Measurements from ENCODE around the gene GALNT3.

GRCh38 chr2:165839610-165840009, 45.6 kb upstream of the GALNT3 start:
- TF ChIP-seq YY1 (IDR thresholded peaks at IDR 0.05; ENCODE audit: low read depth) (no peak), CTCF (IDR thresholded peaks at IDR 0.05) (no peak), GABPA (IDR thresholded peaks at IDR 0.05; ENCODE audit: low read depth) (no peak), EZH2phosphoT487 (IDR thresholded peaks at IDR 0.05; ENCODE audit: borderline replicate concordance, low read depth) (no peak), EP300 (IDR thresholded peaks at IDR 0.05; ENCODE audit: borderline replicate concordance in 1 of 2, low read depth in 1 of 2, low read length in 1 of 2) (no peak), ELF1 (IDR thresholded peaks at IDR 0.05) (no peak)
- TF ChIP-seq, protein P1, sequence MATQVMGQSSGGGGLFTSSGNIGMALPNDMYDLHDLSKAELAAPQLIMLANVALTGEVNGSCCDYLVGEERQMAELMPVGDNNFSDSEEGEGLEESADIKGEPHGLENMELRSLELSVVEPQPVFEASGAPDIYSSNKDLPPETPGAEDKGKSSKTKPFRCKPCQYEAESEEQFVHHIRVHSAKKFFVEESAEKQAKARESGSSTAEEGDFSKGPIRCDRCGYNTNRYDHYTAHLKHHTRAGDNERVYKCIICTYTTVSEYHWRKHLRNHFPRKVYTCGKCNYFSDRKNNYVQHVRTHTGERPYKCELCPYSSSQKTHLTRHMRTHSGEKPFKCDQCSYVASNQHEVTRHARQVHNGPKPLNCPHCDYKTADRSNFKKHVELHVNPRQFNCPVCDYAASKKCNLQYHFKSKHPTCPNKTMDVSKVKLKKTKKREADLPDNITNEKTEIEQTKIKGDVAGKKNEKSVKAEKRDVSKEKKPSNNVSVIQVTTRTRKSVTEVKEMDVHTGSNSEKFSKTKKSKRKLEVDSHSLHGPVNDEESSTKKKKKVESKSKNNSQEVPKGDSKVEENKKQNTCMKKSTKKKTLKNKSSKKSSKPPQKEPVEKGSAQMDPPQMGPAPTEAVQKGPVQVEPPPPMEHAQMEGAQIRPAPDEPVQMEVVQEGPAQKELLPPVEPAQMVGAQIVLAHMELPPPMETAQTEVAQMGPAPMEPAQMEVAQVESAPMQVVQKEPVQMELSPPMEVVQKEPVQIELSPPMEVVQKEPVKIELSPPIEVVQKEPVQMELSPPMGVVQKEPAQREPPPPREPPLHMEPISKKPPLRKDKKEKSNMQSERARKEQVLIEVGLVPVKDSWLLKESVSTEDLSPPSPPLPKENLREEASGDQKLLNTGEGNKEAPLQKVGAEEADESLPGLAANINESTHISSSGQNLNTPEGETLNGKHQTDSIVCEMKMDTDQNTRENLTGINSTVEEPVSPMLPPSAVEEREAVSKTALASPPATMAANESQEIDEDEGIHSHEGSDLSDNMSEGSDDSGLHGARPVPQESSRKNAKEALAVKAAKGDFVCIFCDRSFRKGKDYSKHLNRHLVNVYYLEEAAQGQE (IDR thresholded peaks at IDR 0.05; ENCODE audit: low read depth, low read length) = no peak
- TF ChIP-seq, protein P2, sequence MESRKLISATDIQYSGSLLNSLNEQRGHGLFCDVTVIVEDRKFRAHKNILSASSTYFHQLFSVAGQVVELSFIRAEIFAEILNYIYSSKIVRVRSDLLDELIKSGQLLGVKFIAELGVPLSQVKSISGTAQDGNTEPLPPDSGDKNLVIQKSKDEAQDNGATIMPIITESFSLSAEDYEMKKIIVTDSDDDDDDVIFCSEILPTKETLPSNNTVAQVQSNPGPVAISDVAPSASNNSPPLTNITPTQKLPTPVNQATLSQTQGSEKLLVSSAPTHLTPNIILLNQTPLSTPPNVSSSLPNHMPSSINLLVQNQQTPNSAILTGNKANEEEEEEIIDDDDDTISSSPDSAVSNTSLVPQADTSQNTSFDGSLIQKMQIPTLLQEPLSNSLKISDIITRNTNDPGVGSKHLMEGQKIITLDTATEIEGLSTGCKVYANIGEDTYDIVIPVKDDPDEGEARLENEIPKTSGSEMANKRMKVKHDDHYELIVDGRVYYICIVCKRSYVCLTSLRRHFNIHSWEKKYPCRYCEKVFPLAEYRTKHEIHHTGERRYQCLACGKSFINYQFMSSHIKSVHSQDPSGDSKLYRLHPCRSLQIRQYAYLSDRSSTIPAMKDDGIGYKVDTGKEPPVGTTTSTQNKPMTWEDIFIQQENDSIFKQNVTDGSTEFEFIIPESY (IDR thresholded peaks at IDR 0.05; ENCODE audit: borderline replicate concordance, low read depth) = no peak
- TF ChIP-seq, protein P3, sequence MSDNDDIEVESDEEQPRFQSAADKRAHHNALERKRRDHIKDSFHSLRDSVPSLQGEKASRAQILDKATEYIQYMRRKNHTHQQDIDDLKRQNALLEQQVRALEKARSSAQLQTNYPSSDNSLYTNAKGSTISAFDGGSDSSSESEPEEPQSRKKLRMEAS (IDR thresholded peaks at IDR 0.05; ENCODE audit: low read depth) = no peak
